Kidney (tissue), 14 donors: ENCODE data around the gene CFAP58. TPM values are rescaled to one million over a fixed set of nuclear protein-coding genes. Genes with fewer than 3 reads are reported as not detected.

ENCODE experiments used
- DNase-seq, 5 donors: peaks; one replicate each; pipeline ENCODE4 v3.0.0-alpha.2; 2013 to 2020
- FAIRE-seq: peaks from 2 replicates; lab custom pipeline; 2012; peaks lifted over from hg19 to GRCh38; lab: Jason Lieb, UNC
- H3K27ac ChIP-seq, 2 donors: one replicate each; pipeline ENCODE4 v1.7.0; 2013; ENCODE audit warnings: low read depth in 2 of 2, low read length in 2 of 2, inconsistent platforms in 1 of 2
- H3K27me3 ChIP-seq: one replicate; pipeline ENCODE4 v1.7.1; 2013; ENCODE audit warnings: low read length, inconsistent platforms; ENCODE audit not compliant: control insufficient read depth, insufficient read depth
- H3K36me3 ChIP-seq, 3 donors: one replicate each; pipeline versions ENCODE4 v1.7.0 to v1.7.1; 2013; ENCODE audit warnings: low read length in 3 of 3, control low read depth in 1 of 3, inconsistent platforms in 1 of 3; ENCODE audit not compliant: insufficient read depth in 3 of 3, control insufficient read depth in 2 of 3
- H3K4me1 ChIP-seq, 3 donors: one replicate each; pipeline versions ENCODE4 v1.7.0 to v1.7.1; 2013; ENCODE audit warnings: low read length in 3 of 3, inconsistent platforms in 1 of 3, low read depth in 1 of 3; ENCODE audit not compliant: control insufficient read depth in 2 of 3, insufficient read depth in 2 of 3
- H3K4me3 ChIP-seq, 3 donors: one replicate each; pipeline versions ENCODE4 v1.7.0 to v1.8.1; 2013; ENCODE audit warnings: low read length in 3 of 3, control low read depth in 1 of 3, inconsistent platforms in 1 of 3
- H3K9ac ChIP-seq, 3 donors: one replicate each; pipeline versions ENCODE4 v1.7.0 to v1.7.1; 2013; ENCODE audit warnings: low read length in 3 of 3, control low read depth in 1 of 3, inconsistent platforms in 1 of 3
- H3K9me3 ChIP-seq, 3 donors: one replicate each; pipeline versions ENCODE4 v1.7.0 to v1.7.1; 2013; ENCODE audit warnings: low read length in 3 of 3, control low read depth in 1 of 3, inconsistent platforms in 1 of 3; ENCODE audit not compliant: control insufficient read depth in 2 of 3, insufficient read depth in 1 of 3
- CTCF ChIP-seq: IDR thresholded peaks from 3 replicates; pipeline ENCODE4 v1.5.1; 2012; ENCODE audit warnings: mild to moderate bottlenecking, moderate library complexity, borderline replicate concordance; ENCODE audit not compliant: insufficient read depth; ENCODE audit errors: extremely low read depth
- intact Hi-C: fragments of 100-400 bp; cut with DNase I; formaldehyde crosslinking; loops from one replicate; pipeline ENCODE4 v1.11.1; 2022
- polyA plus RNA-seq: library from polyadenylated mRNA; stranded (reverse); fragments of 350-450 nt; fragmentation: Illumina TruSeq; extraction: RNeasy Lipid Tissue Mini Kit (QIAGEN cat#74804); gene quantifications from one replicate; pipeline ENCODE4 v1.2.3, GENCODE V29; 2014; ENCODE audit warnings: low read depth, low replicate concordance; ENCODE audit not compliant: insufficient read depth
- total RNA-seq: library from RNA; stranded (reverse); fragmentation: NEBNext Ultra II Directional; extraction: Animal tissue kit (Norgen Biotek cat#: 25700); gene quantifications from one replicate; pipeline ENCODE4 v1.2.1, GENCODE V29; 2021
- donor health status: control.
- donor health status: control.
- donor health status: control.
- donor health status: control.
- donor health status: control.
- donor health status: DM: yes; HTN: yes; CAD: no.
- donor health status: Normal renal cell carcinoma (clear cell type).

The CFAP58 gene
- total and polyA plus RNA-seq, 2 donors from 2014 or later = 0.19 to 0.35 TPM

- no peak for TF ChIP-seq CTCF
- no peaks in the 10 kb centered on the region for H3K4me1 ChIP-seq
- intact Hi-C loops = no loop called here
- no peaks in the 10 kb centered on the region for H3K27me3 ChIP-seq
- H3K9ac ChIP-seq = no peak overlapping the region
- FAIRE-seq (no peak), DNase-seq (no peak)
- H3K9me3 ChIP-seq = peaks cover 0 to 8% (median 0%) of the 10 kb centered on the region in 3 donors
- no peak overlapping the region for H3K4me3 ChIP-seq
- no peak overlapping the region for H3K27ac ChIP-seq
- H3K36me3 ChIP-seq = no peaks in the 10 kb centered on the region
Measured at GRCh38 chr10:104371753-104372152, 18.1 kb downstream of the CFAP58 start.

- H3K36me3 ChIP-seq = no peaks in the 10 kb centered on the region
- FAIRE-seq = no peak
- intact Hi-C loops = no loop called here
- H3K27me3 ChIP-seq = no peaks in the 10 kb centered on the region
- no peak for DNase-seq
- H3K27ac ChIP-seq = no peak overlapping the region
- no peak overlapping the region for H3K9ac ChIP-seq
- no peak for TF ChIP-seq CTCF
- peaks cover 0 to 8% (median 0%) of the 10 kb centered on the region in 3 donors for H3K9me3 ChIP-seq
- no peak overlapping the region for H3K4me3 ChIP-seq
- H3K4me1 ChIP-seq = no peaks in the 10 kb centered on the region
Measured at GRCh38 chr10:104374591-104374990, 21.0 kb downstream of the CFAP58 start.

GRCh38 chr10:104376784-104377300, 23.2 kb downstream of the CFAP58 start:
- H3K4me3 ChIP-seq = no peak overlapping the region
- no peak for TF ChIP-seq CTCF
- H3K9ac ChIP-seq = no peak overlapping the region
- intact Hi-C loops = no loop called here
- FAIRE-seq (no peak), DNase-seq (no peak)
- no peaks in the 10 kb centered on the region for H3K36me3 ChIP-seq
- H3K27ac ChIP-seq = no peak overlapping the region
- no peaks in the 10 kb centered on the region for H3K9me3 ChIP-seq
- no peaks in the 10 kb centered on the region for H3K4me1 ChIP-seq
- H3K27me3 ChIP-seq = no peaks in the 10 kb centered on the region

GRCh38 chr10:104380336-104380735, 26.7 kb downstream of the CFAP58 start:
- DNase-seq = no peak
- no peaks in the 10 kb centered on the region for H3K4me1 ChIP-seq
- intact Hi-C loops = no loop called here
- H3K36me3 ChIP-seq = no peaks in the 10 kb centered on the region
- no peak overlapping the region for H3K4me3 ChIP-seq
- no peaks in the 10 kb centered on the region for H3K27me3 ChIP-seq
- FAIRE-seq = no peak
- no peak overlapping the region for H3K27ac ChIP-seq
- H3K9me3 ChIP-seq = no peaks in the 10 kb centered on the region
- TF ChIP-seq CTCF = no peak
- no peak overlapping the region for H3K9ac ChIP-seq
